GM21723 (cell line): ENCODE data around the gene CYTIP.
"Not testable (repeated sequence)": the region's sequence is repeated elsewhere in the genome, so short reads cannot be mapped to it uniquely, and the experiment has no call there.

ENCODE experiments used
- ATAC-seq: cut with Tn5 transposase; IDR thresholded peaks from one replicate; pipeline ENCODE4 v1.9.1; 2021; ENCODE audit warnings: mild to moderate bottlenecking, moderate library complexity; ENCODE audit not compliant: unreplicated experiment

Gene CYTIP

DNA sequence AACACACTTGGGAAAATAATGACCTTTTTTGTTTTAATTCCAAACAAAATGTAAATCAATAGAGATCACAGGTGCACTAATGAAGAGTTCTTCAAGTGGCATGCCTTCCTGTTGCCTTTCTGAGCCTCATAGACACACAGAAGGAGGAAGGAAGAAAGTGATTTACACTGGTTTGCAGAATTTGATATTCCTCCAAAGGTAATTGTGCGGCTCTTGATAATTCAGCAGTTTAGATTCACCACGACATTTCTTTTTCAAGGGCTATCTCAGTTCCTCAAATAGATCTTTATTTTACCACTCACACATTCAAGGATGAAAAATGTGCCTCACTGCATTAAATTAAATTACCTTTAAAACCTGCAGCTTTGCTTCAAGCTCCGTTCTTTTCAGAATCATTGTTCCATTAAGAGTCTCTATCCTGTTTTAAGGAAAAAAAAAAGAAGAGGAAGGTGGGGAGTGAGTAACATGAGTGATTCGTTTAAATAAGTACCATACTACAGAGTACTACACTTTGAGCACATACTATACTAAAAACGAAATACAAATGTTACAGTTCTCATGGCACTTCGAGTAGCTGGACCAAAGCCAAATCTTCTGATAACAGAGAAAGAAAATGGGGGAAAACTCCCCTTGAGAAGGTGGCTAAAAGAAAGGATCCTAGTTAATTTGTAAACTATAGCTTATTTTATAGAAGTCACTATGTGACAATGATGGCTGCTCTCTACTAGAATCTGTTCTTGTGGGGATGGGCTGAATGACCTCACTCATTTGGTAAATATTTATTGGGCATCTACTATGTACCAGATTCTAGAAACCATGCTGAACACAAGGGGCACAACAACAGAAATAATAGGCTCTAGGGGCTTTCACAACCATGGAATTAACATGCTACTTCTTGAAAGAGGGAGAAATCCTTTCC lies 16.6 kb downstream of the CYTIP start:
- ATAC-seq: no peak

DNA sequence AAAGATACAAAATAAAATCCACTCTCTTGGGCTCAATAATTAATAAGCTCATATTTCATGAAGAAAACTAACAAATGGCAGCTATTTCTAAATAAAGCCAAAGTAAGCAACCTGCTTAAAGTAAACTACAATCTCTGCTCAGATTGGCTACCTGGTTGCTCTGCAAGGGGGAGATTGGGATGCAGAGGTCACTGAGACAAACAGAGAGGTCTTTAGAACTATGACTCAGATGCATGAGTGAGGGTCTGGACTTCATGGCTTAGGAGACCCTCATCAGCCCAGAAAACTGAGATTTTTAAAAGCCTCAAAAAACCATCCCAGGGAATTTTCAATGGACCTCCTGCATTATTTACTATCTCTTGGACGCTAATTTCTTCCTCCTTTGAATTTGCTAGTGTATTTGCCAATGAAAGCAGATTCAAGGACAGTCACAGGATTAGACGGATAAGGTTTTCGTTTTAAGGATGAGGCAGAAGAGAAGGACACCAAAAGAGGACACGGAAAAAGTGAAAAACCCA lies 17.4 kb downstream of the CYTIP start:
- ATAC-seq: no peak

DNA sequence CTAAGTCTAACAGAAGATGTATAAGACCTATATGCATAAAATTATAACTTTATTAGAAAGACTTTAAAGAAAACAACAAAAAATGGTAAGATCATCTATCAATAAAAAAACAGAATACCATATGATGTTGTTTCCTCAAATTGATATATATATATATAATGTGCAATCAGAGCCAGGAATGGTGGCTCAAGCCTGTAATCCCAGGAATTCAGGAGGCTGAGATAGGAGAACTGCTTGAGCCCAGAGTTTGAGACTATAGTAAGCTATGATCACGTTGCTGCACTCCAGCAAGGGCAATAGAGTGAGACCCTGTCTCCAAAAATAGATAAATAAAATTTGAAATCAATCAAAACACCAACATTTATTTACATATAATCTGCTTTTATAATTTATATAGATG lies 19.5 kb downstream of the CYTIP start:
- no peak for ATAC-seq

DNA sequence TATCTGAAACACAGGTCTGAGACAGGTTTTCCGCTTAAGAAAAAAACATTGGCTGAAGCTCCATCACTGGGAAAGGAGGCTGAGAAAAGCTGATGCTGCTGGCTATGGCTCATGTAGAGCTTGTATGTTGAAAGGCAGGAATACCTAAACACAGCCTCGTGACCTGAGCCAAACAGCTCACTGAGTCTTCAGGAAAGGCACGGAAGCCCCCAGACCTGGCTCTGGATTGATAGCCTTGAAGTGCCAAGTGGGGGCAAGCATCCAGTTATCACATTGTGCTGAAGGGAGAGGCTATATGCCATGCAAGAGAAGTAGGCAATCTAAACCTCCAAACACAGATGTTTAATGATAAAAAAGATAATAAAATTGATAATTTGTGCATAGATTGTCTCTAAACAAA lies 21.9 kb downstream of the CYTIP start:
- ATAC-seq: no peak

DNA sequence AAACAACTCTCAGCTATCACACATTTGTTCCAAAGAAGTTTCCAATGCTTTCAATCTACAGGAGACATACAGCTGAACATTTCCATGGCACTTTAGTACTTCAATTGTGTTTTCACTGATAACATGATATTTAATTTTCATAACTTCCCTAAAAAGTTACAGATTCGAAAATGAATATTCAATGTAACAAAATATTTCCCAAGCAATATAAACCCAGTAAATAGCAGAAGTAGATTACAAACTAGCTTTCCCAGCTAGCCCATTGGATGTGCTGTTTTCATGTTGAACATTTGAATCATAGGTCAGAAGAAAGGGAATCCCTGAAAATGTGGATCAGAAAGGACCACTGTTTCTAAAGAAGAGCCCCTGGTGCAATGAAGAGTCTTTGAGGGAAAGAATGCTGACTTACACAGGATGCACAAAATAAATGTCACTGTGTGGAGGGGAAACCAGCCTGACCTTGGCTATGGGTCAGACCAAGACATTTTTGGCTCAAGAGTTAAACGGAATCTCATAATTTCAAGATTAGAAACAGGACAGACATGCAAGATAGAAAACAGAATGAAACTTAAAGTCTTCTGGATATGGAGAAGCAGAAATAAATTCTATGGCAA lies 22.5 kb downstream of the CYTIP start:
- no peak for ATAC-seq

DNA sequence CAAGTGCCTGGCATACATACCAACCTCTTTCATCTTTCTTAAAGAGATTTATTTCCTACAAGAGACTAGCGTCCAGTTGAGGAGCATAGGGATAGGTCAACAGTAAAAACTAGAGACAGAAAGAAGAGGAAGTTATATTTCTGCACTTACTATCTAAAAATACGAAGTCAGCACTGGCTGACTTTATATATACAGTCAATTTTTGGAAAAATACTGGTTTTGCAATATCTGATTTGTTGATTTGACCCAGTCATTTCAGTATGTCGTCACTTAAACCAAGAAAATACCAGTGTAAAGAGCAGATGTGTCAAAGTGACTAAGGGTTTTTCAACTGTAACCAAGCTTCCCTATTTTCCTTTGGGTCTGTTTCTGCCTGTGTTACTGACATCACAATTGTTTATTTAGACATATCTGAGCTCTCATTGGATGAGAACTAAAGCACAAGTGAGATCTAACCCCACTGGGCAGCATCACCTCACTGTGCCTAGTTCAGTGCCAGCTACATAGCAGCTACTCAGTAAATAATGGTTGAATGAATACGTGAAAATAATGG lies 23.0 kb downstream of the CYTIP start:
- peak; percentile 40 for ATAC-seq

DNA sequence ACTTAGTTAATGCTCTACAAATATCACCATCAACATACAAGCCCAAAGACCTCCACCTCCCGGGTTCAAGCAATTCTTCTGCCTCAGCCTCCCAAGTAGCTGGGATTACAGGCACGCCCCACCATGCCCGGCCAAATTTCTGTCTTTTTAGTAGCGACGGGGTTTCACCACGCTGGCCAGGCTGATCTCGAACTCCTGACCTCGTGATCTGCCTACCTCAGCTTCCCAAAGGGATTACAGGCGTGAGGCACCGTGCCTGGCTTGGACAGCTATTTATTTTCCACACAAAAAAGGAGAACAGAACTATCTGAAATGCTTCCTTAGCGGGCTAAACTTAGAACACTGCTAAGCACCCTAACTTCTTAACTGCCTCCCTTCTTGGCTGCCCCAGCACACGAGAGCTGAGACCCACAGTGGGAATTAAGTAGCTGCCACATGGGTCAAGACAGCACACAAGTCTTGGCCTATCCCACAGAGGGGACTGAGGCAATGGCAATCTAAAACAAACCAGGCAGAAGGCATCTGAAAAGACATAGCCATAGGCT lies 24.8 kb downstream of the CYTIP start:
- no peak for ATAC-seq

DNA sequence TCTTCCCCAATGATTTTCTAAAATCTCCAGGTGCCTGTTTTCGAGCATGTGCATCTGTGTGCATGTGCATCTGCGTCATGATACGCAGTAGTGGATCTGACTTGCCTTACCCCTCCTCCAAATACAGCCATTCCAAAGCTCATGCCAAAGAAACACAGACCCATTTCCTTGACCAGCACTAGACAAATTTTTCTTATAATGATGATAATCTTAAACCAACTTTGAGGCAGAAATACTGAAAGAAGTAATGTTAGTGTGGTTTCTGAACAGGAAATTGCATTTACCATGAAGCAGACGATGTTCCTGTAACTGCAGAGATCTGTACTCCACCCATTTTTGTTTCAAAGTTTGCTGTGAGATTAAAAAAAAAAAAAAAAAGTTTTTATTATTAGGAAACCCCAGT lies 25.6 kb downstream of the CYTIP start:
- ATAC-seq: no peak

DNA sequence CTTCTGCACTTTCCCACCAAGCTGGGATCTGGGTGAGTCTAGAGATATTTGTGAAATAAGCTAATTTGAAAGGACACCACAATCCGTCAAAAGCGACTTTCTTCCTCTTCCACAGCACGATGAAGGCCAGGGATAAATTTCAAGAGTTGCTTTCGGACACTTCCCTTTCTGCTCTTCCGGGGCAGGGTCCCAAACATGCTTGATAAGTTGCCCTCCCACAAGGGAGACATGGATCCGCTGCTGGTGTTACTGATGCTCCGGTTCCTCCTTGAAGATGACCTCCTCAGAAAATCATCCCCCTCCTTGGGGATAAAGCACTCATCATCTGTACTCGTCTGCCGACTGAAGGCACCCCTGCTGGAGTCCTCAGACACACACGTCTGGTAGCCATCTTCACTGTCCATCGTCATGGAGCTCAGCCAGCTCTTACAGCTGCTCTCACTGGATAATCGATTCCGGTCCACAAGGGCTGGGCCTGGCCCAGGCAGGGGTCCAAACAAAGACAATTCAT lies 28.2 kb downstream of the CYTIP start:
- no peak for ATAC-seq

DNA sequence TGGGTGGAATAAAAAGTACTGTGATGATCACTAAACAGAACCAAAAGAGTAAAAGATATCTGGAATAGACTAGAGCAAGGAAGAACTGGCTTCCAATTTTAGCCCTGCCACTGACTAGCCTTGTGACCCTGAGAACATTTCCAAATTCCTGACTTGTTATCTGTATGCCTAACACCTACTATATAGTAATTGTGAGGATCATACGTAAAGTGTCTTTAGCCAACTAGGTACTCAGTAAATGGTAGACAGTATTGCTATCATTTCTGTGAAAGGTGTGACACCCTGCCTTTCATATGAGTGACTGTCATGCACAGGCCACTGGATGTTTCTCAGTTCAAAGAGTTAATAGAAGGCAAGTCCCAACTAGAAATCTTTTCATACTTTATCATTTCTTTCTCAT lies 29.8 kb downstream of the CYTIP start:
- ATAC-seq: peak; percentile 32

DNA sequence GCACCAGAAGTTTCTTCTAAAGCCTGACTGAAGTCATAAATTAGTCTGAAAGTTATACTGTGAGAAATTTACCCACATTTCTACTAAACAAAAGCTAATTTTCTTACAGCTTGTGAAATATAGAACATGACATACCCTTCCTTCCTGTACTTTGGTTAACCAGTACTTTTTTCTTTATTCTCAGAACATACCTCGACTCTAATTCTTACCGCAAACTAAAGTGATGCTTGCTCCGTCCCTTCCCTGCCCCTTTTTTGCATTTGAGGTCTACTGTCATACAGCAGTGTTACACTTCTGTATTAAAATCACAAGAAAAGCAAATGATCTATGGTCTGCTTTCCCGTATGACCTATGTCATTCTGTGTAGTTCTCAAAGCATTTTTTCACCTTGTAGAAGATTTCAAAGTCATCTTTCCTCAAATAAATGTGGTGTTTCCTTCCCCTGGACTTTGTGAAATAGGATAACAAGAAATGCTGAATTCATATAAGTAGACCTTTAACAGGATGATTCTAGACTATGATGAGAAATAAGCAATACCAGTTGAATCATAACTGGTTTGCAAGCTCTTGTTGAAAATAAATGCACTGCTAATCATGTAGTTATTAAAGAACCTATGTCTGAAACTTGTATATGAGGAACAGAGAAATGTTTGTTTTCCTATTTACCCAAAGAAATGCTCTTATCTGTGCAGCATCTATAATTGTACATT lies 30.4 kb downstream of the CYTIP start:
- peak; percentile 87 for ATAC-seq

DNA sequence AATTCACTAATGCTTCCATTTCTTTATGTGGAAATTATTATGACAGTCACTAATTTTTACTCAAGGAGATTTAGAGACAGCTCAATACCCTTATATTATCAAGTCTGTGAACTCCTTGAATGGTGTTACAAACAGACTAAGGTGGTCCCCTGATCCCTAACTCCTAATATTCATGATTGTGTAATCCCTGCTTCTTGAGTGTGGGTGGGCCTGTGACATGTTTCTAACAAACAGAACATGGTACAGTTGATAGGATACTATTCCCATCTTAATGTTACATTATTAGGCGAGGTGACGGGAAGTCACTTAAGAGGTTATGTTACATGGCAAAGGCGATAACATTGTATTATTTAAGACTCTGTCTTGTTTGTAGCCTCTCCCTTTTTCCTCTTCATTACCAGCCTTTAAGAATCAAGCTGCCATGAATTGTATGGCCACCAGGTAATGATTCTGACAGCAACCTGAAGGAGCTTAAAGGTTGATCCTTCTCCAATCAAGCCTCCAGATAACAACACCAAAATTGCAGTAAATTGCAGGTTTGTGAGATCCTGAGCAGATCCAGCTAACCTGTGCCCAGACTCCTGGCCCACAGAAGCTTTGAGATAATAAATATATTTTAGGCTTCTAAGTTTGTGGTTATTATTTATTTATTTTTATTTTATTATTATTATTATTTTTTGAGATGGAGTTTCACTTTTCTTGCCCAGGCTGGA lies 32.1 kb downstream of the CYTIP start:
- no peak for ATAC-seq

DNA sequence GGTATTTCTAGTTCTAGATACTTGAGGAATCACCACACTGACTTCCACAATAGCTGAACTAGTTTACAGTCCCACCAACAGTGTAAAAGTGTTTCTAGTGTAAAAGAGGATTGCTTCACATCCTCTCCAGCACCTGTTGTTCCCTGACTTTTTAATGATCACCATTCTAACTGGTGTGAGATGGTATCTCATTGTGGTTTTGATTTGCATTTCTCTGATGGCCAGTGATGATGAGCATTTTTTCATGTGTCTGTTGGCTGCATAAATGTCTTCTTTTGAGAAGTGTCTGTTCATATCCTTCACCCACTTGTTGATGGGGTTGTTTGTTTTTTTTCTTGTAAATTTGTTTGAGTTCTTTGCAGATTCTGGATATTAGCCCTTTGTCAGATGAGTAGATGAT lies 38.5 kb downstream of the CYTIP start:
- ATAC-seq: not testable (repeated sequence)

DNA sequence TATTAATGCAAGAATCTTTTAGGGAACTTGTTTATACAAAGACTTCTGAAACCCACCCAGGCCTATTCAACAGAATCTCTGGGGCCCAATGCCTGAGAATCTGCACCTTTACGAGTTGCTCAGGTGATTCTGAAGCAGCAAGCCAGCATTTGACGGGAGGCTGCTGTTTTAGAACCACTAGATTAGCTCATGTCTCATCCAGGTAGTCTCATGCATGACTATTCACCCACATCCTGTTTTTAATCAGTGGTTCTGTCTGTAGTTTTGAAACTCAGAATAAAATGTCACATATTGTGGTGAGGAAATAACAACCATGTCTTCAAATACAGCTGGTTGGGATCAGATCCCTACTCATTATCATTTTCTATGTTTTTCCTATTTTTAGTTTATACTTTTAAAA lies 39.5 kb downstream of the CYTIP start:
- peak; percentile 99 for ATAC-seq

DNA sequence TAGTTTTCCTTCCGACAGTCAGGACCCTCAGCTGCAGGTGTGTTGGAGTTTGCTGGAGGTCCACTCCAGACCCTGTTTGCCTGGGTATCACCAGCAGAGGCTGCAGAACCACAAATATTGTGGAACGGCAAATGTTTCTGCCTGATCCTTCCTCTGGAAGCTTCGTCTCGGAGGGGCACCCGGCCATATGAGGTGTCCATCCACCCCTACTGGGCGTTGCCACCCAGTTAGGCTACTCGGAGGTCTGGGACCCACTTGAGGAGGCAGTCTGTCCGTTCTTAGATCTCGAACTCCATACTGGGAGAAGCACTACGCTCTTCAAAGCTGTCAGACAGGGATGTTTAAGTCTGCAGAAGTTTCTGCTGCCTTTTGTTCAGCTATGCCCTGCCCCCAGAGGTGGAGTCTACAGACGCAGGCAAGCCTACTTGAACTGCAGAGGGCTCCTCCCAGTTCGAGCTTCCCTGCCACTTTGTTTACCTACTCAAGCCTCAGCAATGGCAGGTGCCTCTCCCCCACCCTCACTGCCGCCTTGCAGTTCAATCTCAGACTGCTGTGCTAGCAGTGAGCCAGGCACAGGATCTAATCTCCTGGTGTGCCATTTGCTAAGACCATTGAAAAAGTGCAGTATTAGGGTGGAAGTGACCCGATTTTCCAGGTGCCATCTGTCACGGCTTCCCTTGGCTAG lies 40.9 kb downstream of the CYTIP start:
- ATAC-seq: not testable (repeated sequence)

DNA sequence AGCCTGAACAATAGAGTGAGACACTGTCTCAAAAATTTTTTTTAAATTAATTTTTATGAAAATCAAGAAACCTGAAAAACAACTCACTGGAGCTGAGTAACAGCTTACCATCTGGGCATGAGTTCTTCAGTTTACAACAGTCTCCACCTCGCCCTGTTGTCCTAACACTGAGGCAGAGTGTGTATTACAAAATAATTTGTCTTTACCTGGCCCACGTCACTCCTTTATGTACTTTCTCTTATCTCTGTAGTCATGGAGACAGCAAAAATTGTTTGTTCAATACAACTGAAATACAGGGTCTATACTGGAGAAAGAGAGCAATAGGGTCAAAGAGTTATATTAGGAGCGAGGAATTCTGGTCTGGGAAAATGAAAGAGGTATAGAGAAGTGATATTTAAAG lies 48.1 kb downstream of the CYTIP start:
- ATAC-seq: no peak

DNA sequence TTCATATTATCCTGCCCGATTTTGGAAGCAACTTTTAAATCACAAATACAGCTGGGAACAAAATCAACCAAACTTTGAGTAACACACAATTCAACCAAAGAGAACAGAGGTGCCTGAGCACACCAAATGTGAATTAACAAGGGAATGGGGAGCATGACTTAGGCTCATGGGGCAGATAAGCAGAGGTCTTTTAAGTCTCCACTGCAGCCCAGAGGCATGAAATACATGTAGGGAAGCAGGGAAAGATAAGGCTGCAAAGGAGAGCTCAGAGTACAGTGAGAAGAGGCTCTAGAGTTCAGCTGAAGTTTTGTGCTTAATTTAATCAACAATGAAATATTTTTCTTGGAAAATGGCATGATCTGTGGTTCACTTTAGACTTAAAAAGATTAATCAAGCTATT lies 49.0 kb downstream of the CYTIP start:
- no peak for ATAC-seq

DNA sequence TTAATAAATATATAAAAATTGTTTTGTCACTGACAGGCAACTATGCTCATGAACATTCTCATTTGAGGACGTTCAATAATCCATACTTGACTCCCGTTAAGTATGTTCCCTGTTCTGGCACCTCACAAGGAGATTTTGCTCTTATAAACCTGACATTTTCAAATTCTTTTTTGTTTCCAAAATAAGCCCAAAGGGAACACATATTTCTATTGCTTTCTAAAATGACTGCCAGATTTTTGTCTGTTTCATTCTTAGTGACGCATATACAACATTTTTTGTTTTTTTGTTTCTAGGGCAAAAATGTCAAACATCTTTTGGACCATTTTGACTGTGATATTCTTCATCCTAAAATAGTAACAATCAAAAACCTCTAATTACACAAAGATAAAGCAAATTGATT lies 50.5 kb downstream of the CYTIP start:
- no peak for ATAC-seq

DNA sequence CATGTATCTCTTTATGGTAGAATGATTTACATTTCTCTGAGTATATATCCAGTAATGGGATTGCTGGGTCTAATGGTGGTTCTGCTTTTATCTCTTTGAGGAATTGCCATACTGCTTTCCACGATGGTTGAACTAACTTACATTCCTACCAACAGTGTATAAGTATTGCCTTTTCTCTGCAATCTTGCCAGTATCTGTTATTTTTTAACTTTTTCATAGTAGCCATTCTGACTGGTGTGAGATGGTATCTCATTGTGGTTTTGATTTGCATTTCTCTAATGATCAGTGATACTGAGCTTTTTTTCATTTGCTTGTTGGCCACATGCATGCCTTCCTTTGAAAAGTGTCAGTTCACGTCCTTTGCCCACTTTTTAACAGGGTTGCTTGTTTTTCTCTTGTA lies 55.1 kb downstream of the CYTIP start:
- no peak for ATAC-seq

DNA sequence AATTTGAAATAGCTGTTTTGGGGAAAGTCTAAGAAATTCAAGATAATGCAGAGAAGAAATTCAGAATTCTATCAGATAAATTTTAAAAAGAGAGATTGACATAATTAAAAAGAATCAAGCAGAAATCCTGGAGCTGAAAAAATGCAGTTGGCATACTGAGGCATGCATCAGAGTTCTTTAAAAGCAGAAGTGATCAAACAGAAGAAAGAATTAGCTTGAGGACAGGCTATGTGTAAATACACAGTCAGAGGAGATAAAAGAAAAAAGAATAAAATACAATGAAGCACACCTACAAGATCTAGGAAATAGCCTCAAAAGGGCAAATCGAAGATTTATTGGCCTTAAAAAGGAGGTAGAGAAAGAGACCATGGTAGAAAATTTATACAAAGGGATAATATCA lies 57.1 kb downstream of the CYTIP start:
- no peak for ATAC-seq
